Iris pigment epithelial cell (primary cell): ENCODE measurements around the gene MACROH2A1.

Source experiments
- DNase-seq: peaks from one replicate; pipeline ENCODE4 v3.0.0-alpha.2; 2011; ENCODE audit warnings: low read depth

Gene MACROH2A1

GRCh38 chr5:135353952-135354721 lies 44.9 kb downstream of the MACROH2A1 start:
- DNase-seq = peak; percentile 83

- no peak for DNase-seq
Observed at GRCh38 chr5:135350536-135350935, 48.5 kb downstream of the MACROH2A1 start.

- DNase-seq = no peak
Observed at GRCh38 chr5:135349886-135350285, 49.1 kb downstream of the MACROH2A1 start.

GRCh38 chr5:135349451-135349850 lies 49.6 kb downstream of the MACROH2A1 start:
- DNase-seq = no peak

GRCh38 chr5:135348918-135349317 lies 50.1 kb downstream of the MACROH2A1 start:
- DNase-seq = no peak

- no peak for DNase-seq
Observed at GRCh38 chr5:135347392-135347791, 51.6 kb downstream of the MACROH2A1 start.

- no peak for DNase-seq
Observed at GRCh38 chr5:135345956-135346731, 52.9 kb downstream of the MACROH2A1 start.

GRCh38 chr5:135344349-135344748 lies 54.7 kb downstream of the MACROH2A1 start:
- peak; percentile 21 for DNase-seq

GRCh38 chr5:135343413-135343812 lies 55.6 kb downstream of the MACROH2A1 start:
- no peak for DNase-seq

- DNase-seq = no peak
Observed at GRCh38 chr5:135342551-135342875, 56.5 kb downstream of the MACROH2A1 start.

GRCh38 chr5:135341696-135342550 lies 57.1 kb downstream of the MACROH2A1 start:
- DNase-seq = no peak

- no peak for DNase-seq
Observed at GRCh38 chr5:135341016-135341666, 57.9 kb downstream of the MACROH2A1 start.

GRCh38 chr5:135340568-135340967 lies 58.5 kb downstream of the MACROH2A1 start:
- DNase-seq = no peak

GRCh38 chr5:135339623-135340022 lies 59.4 kb downstream of the MACROH2A1 start:
- DNase-seq = no peak

- DNase-seq = no peak
Observed at GRCh38 chr5:135339189-135339588, 59.8 kb downstream of the MACROH2A1 start.

GRCh38 chr5:135337064-135337463 lies 62.0 kb downstream of the MACROH2A1 start:
- DNase-seq = no peak

GRCh38 chr5:135335031-135335828 lies 63.8 kb downstream of the MACROH2A1 start:
- no peak for DNase-seq

GRCh38 chr5:135333732-135334515 lies 65.1 kb downstream of the MACROH2A1 start:
- DNase-seq = peak; percentile 55

- peak; percentile 73 for DNase-seq
Observed at GRCh38 chr5:135332519-135333150, 66.4 kb downstream of the MACROH2A1 start.

- DNase-seq = no peak
Observed at GRCh38 chr5:135331612-135332011, 67.4 kb downstream of the MACROH2A1 start.
